NCI-H1417 (cell line): ENCODE measurements around the gene GAST.

Source experiments
- DNase-seq, 3 experiments: peaks; one replicate each; lab custom pipeline; 2025; lab: John Stamatoyannopoulos, UW

GAST gene

GRCh38 chr17:41739661-41740352 is 27.7 kb downstream of the GAST start:
- DNase-seq, result no peak

- DNase-seq, result no peak
Measured at GRCh38 chr17:41740506-41740905, 28.4 kb downstream of the GAST start.

- no peak for DNase-seq
Measured at GRCh38 chr17:41741709-41742108, 29.6 kb downstream of the GAST start.

GRCh38 chr17:41748275-41748674 is 36.1 kb downstream of the GAST start:
- DNase-seq, result no peak

- DNase-seq, result no peak
Measured at GRCh38 chr17:41750862-41751261, 38.7 kb downstream of the GAST start.

- DNase-seq, result no peak
Measured at GRCh38 chr17:41751288-41751687, 39.2 kb downstream of the GAST start.

GRCh38 chr17:41754066-41754465 is 41.9 kb downstream of the GAST start:
- no peak for DNase-seq

- no peak for DNase-seq
Measured at GRCh38 chr17:41758601-41759000, 46.5 kb downstream of the GAST start.

GRCh38 chr17:41760878-41761277 is 48.7 kb downstream of the GAST start:
- DNase-seq, result no peak

GRCh38 chr17:41762391-41762790 is 50.3 kb downstream of the GAST start:
- no peak for DNase-seq

- no peak for DNase-seq
Measured at GRCh38 chr17:41762841-41763240, 50.7 kb downstream of the GAST start.

GRCh38 chr17:41763327-41763726 is 51.2 kb downstream of the GAST start:
- DNase-seq, result no peak
